ENCODE data around the gene PATL1. TPM values are rescaled to one million over a fixed set of nuclear protein-coding genes. Genes with fewer than 3 reads are reported as not detected.
A peak's percentile ranks its signal among the peaks of the same experiment; 100 is the strongest.

The PATL1 gene
- total and polyA plus RNA-seq, 2 donors (not counting 1 experiment from before 2014, with no cell fraction given) = 40.8 to 45.0 TPM

- peaks cover 14% of the 10 kb centered on the region for H4K20me1 ChIP-seq (ENCODE audit: control insufficient read depth, insufficient read depth, low read length, poor library complexity, severe bottlenecking)
- 2% methylated on average over 19 of the region's 22 CpGs for WGBS (ENCODE audit: insufficient coverage)
- peaks cover 3 to 22% of the 10 kb centered on the region in 2 experiments for H3K36me3 ChIP-seq (replicated peaks in 1 of 2; ENCODE audit: control extremely low read depth in 1 of 2, control insufficient read depth in 1 of 2, extremely low read depth in 1 of 2, insufficient read depth in 2 of 2, low read length in 1 of 2)
- peak overlapping the region; percentile 100 for H3K27ac Mint-ChIP-seq
- POLR2A ChIA-PET = interaction anchor here (0.6 to 2.4 kb wide), 4 partner anchors 48 to 121 kb away, joined by 4 to 40 read pairs (median 7); partner anchors contain the start of gene OSBP
- H3K27me3 ChIP-seq (replicated peaks in 1 of 4; ENCODE audit: control extremely low read depth in 1 of 4, control insufficient read depth in 3 of 4, insufficient read depth in 4 of 4, low read length in 3 of 4) = no peaks in the 10 kb centered on the region
- H3K27me3 Mint-ChIP-seq = no peaks in the 10 kb centered on the region
- no peak for ATAC-seq (ENCODE audit: low read depth)
- no peak for DNase-seq
- no peaks in the 10 kb centered on the region for H3K9me3 Mint-ChIP-seq (ENCODE audit: insufficient read depth)
- CTCF ChIA-PET = interaction anchor here (0.6 to 1.8 kb wide), 10 partner anchors 38 to 565 kb away, joined by 3 to 9 read pairs (median 4); no protein-coding TSS in a partner anchor
- peaks cover 43% of the 10 kb centered on the region for H3K79me2 ChIP-seq (ENCODE audit: control insufficient read depth, insufficient read depth, low read length)
- H3K27ac ChIP-seq (ENCODE audit: low read length in 2 of 2) = peak overlapping the region; percentile 98 to 100
- peaks cover 20% of the 10 kb centered on the region in 2 donors for H3K4me1 ChIP-seq (ENCODE audit: control insufficient read depth in 2 of 2, insufficient read depth in 2 of 2, low read length in 2 of 2)
- peak overlapping the region; percentile 85 for H3K9ac ChIP-seq (ENCODE audit: low read length)
- H3K4me3 Mint-ChIP-seq = peak overlapping the region; percentile 98
- H3K4me2 ChIP-seq (replicated peaks; ENCODE audit: low read depth, low read length, poor library complexity, severe bottlenecking) = peak overlapping the region; percentile 96
- H3K4me1 Mint-ChIP-seq = peaks cover 33% of the 10 kb centered on the region
- H2AFZ ChIP-seq (ENCODE audit: insufficient read depth, low read depth, low read length, poor library complexity, severe bottlenecking) = peak overlapping the region; percentile 74
- TF ChIP-seq EZH2 (IDR thresholded peaks at IDR 0.05; ENCODE audit: borderline replicate concordance, insufficient read depth, low read depth, low read length, poor library complexity, severe bottlenecking) = no peak
- TF ChIP-seq CTCF (IDR thresholded peaks at IDR 0.05) = no peak
- intact Hi-C loops (cut with micrococcal nuclease) = loop anchor here (1.0 to 10.0 kb wide), 6 partner anchors 53 to 1245 kb away; partner anchors contain the start of genes DTX4, MRPL16, STX3 and TMEM109
- peak overlapping the region; percentile 81 to 96 (median 93) for H3K4me3 ChIP-seq (ENCODE audit: control extremely low read depth in 1 of 5, extremely low read depth in 1 of 5, insufficient read depth in 1 of 5, low read depth in 2 of 5, low read length in 4 of 5)
- no peaks in the 10 kb centered on the region for H3K9me3 ChIP-seq (ENCODE audit: control extremely low read depth in 1 of 3, control insufficient read depth in 2 of 3, insufficient read depth in 1 of 3, low read length in 2 of 3)
Measured at GRCh38 chr11:59669611-59670009, 773 bp upstream of the PATL1 start.
